ENCODE data around the gene ECI1.

The ECI1 gene

DNA sequence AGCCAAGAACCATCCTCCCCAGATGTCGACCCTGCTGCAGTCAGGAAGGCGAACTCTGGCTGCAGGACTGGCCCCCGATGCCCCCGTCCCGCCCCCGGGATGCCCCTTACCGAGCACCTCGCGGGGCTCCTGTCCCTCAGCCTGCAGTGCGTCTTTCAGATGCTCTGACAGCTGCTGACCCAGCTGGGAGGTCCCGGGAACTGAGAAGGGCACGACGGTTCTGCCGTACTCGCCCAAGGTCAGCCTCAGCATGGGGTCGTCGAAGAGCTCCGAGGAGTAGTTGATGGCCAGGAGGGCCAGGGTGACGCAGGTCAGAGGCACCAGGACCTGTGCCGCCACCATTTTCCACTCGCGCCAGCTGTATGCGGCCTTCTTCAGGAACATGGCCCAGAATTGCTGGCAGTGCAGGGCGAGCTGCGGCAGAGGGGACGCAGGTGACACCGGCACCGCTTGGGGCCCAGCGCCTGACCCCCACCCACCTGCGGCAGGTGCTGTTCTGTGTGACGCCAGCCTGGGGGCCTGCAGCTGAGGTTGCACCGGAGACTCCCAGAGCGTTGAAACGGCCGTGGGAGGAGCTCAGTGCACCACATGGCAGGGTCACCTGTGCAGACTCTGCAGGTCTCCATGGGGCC, 36.6 kb upstream of the ECI1 start:
- no peaks in the 10 kb centered on the region for H3K4me1 ChIP-seq (ENCODE audit: control insufficient read depth, insufficient read depth, low read length, poor library complexity, severe bottlenecking)
- 88 to 90% methylated on average over 34 of the region's 35 CpGs for WGBS, 2 experiments (ENCODE audit: insufficient coverage in 2 of 2)
- H3K4me3 ChIP-seq (ENCODE audit: extremely low read depth, insufficient read depth, low read length, poor library complexity, severe bottlenecking): no peak overlapping the region
- H3K27ac ChIP-seq (ENCODE audit: low read depth, low read length, severe bottlenecking): no peak overlapping the region
- H3K36me3 ChIP-seq (ENCODE audit: control insufficient read depth, insufficient read depth, low read length): no peaks in the 10 kb centered on the region
- H3K9me3 ChIP-seq (ENCODE audit: control insufficient read depth, low read length): no peaks in the 10 kb centered on the region

GRCh38 chr16:2286550-2286949, 35.2 kb upstream of the ECI1 start:
- H3K36me3 ChIP-seq (ENCODE audit: control insufficient read depth, insufficient read depth, low read length): no peaks in the 10 kb centered on the region
- H3K9me3 ChIP-seq (ENCODE audit: control insufficient read depth, low read length): no peaks in the 10 kb centered on the region
- H3K27ac ChIP-seq (ENCODE audit: low read depth, low read length, severe bottlenecking): no peak overlapping the region
- H3K4me1 ChIP-seq (ENCODE audit: control insufficient read depth, insufficient read depth, low read length, poor library complexity, severe bottlenecking): no peaks in the 10 kb centered on the region
- 89 to 91% methylated on average over 17 of the region's 17 CpGs for WGBS, 2 experiments (ENCODE audit: insufficient coverage in 2 of 2)
- H3K4me3 ChIP-seq (ENCODE audit: extremely low read depth, insufficient read depth, low read length, poor library complexity, severe bottlenecking): no peak overlapping the region

- H3K4me3 ChIP-seq (ENCODE audit: extremely low read depth, insufficient read depth, low read length, poor library complexity, severe bottlenecking): no peak overlapping the region
- no peaks in the 10 kb centered on the region for H3K9me3 ChIP-seq (ENCODE audit: control insufficient read depth, low read length)
- no peaks in the 10 kb centered on the region for H3K4me1 ChIP-seq (ENCODE audit: control insufficient read depth, insufficient read depth, low read length, poor library complexity, severe bottlenecking)
- no peaks in the 10 kb centered on the region for H3K36me3 ChIP-seq (ENCODE audit: control insufficient read depth, insufficient read depth, low read length)
- no peak overlapping the region for H3K27ac ChIP-seq (ENCODE audit: low read depth, low read length, severe bottlenecking)
- 78 to 83% methylated on average over 10 to 12 of the region's 13 CpGs for WGBS, 2 experiments (ENCODE audit: insufficient coverage in 2 of 2)
These were observed 34.4 kb upstream of the ECI1 start for GRCh38 chr16:2285731-2286191.

DNA sequence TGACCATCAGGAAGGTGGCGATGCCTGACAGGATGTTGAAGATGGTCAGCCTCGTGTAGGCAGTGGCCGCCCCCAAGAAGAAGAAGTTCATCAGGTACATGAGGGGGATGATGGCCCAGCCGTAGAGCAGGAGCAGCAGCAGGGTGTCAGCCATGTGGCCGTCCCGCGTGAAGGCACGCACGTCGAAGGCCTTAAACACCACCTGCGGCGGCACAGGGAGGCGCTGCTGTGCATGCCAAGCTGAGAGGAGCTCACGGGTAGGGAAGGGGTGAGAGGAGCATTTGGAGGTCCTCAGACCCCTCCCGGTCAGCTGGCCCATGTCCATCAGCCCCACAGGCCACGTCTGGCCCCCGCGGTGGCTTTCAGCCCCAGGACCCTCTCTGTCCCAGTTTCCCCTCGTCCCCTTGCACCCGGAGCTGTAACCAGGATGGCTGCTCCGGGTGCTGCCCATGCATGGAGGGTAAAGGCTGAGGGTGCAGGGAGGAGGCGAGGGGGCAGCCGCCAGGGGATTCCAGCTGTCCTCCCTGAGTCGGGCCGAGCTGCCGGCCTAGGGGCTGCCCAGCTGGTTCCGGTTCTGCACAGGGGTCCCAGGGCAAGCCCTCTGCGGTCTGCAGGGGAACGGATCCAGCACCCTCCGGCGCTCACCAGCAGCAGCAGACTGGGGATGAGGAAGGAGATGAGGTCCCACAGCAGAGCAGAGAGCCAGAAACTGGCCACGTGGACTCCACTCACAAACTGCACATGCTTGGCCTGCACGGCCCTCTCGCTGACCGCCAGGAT, 33.6 kb upstream of the ECI1 start:
- Histone ChIP-seq H3K9me3 (ENCODE audit: control insufficient read depth, low read length) (no peaks in the 10 kb centered on the region), H3K4me1 (ENCODE audit: control insufficient read depth, insufficient read depth, low read length, poor library complexity, severe bottlenecking) (no peaks in the 10 kb centered on the region), H3K36me3 (ENCODE audit: control insufficient read depth, insufficient read depth, low read length) (no peaks in the 10 kb centered on the region), H3K27ac (ENCODE audit: low read depth, low read length, severe bottlenecking) (no peak overlapping the region), H3K4me3 (ENCODE audit: extremely low read depth, insufficient read depth, low read length, poor library complexity, severe bottlenecking) (no peak overlapping the region)
- WGBS, 2 experiments (ENCODE audit: insufficient coverage in 2 of 2): 90% methylated on average over 27 to 31 of the region's 35 CpGs

DNA sequence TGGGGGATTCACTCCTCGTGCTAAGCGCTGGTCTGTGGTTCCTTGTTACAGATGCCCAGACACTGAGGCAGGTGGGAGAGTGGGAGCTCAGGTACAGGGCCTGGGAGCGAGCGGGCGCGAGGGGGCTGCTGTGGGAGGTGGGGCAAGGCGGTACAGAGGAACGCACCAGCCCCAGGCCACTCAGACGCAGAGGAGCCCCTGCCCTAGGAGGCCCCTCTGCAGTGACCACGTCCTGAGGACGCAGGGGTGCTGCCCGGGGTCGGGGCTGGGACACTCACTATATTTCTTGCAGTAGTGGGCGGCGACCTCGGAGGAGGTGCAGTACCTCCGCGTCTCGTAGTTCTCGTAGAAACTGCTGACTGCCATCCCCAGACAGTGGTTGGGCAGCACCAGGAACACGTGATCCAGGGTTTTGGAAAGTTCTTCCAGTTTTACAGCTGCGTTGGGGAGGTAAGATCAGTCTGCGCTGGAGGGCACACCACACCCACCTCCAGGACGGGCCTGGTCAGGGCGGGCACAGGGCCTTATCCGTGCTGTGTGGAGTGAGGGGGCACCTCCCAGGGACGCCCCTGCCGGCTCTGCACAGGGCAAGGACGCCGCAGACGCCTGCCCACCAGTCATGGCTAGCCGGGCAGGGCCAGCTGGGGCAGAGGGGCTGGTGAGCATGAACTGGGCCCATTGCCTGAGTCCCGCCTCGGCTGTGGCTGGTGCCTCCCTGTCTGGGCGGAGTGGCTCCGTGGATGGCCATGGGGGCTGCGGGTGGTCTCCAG, 32.8 kb upstream of the ECI1 start:
- Histone ChIP-seq H3K4me3 (ENCODE audit: extremely low read depth, insufficient read depth, low read length, poor library complexity, severe bottlenecking) (no peak overlapping the region), H3K27ac (ENCODE audit: low read depth, low read length, severe bottlenecking) (no peak overlapping the region), H3K9me3 (ENCODE audit: control insufficient read depth, low read length) (no peaks in the 10 kb centered on the region), H3K4me1 (ENCODE audit: control insufficient read depth, insufficient read depth, low read length, poor library complexity, severe bottlenecking) (no peaks in the 10 kb centered on the region), H3K36me3 (ENCODE audit: control insufficient read depth, insufficient read depth, low read length) (no peaks in the 10 kb centered on the region)
- WGBS, 2 experiments (ENCODE audit: insufficient coverage in 2 of 2): 90 to 91% methylated on average over 24 to 28 of the region's 37 CpGs

DNA sequence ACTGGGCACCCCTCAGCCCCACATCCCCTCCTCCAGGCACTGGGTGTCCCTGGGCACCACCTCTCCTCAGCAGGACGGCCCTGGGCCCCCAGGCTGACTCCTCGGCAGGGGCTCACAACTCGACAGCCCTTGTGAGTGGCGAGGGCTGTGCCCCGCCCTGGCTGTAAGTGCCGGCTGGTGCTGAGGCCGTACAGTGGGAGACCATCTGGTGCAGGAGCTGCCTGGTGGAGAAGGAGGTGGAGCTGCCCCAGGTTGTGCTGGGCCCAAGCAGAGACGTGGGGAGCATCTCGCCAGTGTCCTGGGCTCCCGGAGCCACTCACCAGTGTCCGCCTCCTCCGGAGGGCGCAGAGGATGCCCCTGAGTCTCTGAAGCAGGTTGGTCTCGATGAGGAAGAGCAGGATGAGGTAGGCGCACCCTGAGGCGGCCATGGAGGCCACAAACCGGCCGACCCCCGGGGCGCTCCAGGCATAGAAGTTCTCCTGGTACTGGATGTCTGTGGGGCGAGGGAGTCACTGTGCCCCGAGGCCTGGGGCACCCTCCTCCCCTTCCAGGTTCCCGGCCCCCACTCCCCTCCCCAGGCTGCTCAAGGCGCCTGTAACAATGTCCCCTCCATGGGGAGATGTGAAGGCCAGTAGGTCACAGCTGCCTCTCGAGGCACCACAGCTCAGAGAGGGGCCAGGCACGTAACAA, 31.6 kb upstream of the ECI1 start:
- no peaks in the 10 kb centered on the region for H3K9me3 ChIP-seq (ENCODE audit: control insufficient read depth, low read length)
- H3K27ac ChIP-seq (ENCODE audit: low read depth, low read length, severe bottlenecking): no peak overlapping the region
- no peaks in the 10 kb centered on the region for H3K4me1 ChIP-seq (ENCODE audit: control insufficient read depth, insufficient read depth, low read length, poor library complexity, severe bottlenecking)
- 86 to 89% methylated on average over 14 to 19 of the region's 26 CpGs for WGBS, 2 experiments (ENCODE audit: insufficient coverage in 2 of 2)
- no peak overlapping the region for H3K4me3 ChIP-seq (ENCODE audit: extremely low read depth, insufficient read depth, low read length, poor library complexity, severe bottlenecking)
- no peaks in the 10 kb centered on the region for H3K36me3 ChIP-seq (ENCODE audit: control insufficient read depth, insufficient read depth, low read length)

DNA sequence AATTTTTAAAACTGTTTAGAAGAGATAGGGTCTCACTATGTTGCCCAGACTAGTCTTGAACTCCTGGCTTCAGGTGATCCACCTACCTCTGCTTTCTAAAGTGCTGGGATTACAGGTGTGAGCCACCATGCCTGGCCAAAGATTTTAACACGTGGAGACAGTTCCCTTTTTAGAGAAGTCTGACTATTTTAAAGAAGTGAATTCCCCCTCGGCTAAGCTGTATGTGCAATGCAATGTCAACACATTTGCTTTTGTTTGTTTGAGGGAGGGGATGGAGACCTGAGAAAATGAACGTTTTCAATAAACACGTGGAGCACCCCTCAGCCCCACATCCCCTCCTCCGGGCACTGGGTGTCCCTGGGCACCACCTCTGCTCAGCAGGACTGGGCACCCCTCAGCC, 30.9 kb upstream of the ECI1 start:
- Histone ChIP-seq H3K4me1 (ENCODE audit: control insufficient read depth, insufficient read depth, low read length, poor library complexity, severe bottlenecking) (no peaks in the 10 kb centered on the region), H3K36me3 (ENCODE audit: control insufficient read depth, insufficient read depth, low read length) (no peaks in the 10 kb centered on the region), H3K4me3 (ENCODE audit: extremely low read depth, insufficient read depth, low read length, poor library complexity, severe bottlenecking) (no peak overlapping the region), H3K9me3 (ENCODE audit: control insufficient read depth, low read length) (no peaks in the 10 kb centered on the region), H3K27ac (ENCODE audit: low read depth, low read length, severe bottlenecking) (no peak overlapping the region)
- 50 to 86% methylated on average over 1 to 2 of the region's 5 CpGs for WGBS, 2 experiments (ENCODE audit: insufficient coverage in 2 of 2)

DNA sequence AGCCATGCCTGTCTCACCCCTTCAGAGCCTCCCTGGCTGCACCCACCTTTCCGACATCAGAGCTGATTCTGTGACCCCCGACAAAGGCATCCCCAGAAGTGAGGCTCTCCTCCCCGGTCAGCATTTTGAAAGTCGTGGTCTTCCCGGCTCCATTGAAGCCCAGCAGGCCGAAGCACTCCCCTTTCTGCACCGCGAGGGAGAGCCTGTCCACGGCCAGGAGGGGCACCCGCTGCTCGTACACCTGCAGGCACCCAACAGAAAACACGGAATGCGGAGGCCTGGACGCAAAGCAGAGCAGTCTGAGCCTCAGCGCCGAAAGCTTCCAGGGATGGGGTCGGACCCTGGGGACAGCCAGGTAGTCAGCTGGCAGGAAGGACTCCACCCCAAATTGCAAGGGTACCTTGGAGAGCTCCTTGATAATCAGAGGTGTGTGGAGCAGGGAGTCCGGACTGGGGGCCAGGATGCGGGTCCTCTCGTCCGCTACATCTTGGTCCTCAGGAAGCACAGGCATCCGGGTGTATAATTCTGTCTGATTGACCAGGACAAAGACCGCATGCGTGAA, 29.7 kb upstream of the ECI1 start:
- Histone ChIP-seq H3K27ac (ENCODE audit: low read depth, low read length, severe bottlenecking) (no peak overlapping the region), H3K4me1 (ENCODE audit: control insufficient read depth, insufficient read depth, low read length, poor library complexity, severe bottlenecking) (no peaks in the 10 kb centered on the region), H3K36me3 (ENCODE audit: control insufficient read depth, insufficient read depth, low read length) (no peaks in the 10 kb centered on the region), H3K4me3 (ENCODE audit: extremely low read depth, insufficient read depth, low read length, poor library complexity, severe bottlenecking) (no peak overlapping the region), H3K9me3 (ENCODE audit: control insufficient read depth, low read length) (no peaks in the 10 kb centered on the region)
- 89 to 94% methylated on average over 22 to 24 of the region's 24 CpGs for WGBS, 2 experiments (ENCODE audit: insufficient coverage in 2 of 2)

DNA sequence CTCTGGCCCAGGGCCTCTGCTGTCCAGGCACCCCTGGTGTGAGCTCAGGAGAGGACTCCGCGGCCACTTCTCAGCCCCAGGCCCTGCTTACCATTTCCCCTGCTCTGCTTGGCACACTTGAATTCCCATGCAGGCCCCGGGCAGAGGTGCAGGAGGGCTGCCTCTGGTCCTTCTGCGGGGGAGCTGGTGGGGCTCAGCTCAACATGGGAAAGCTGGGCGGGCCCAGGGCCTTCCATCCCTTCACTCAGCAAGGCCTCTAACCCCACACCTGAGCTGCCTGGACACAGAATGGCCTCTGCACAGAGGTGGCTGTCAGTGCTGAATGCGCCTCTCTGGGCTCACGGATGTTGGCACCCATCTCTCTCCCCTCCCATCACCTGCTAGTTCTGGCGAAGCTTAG, 29.1 kb upstream of the ECI1 start:
- no peaks in the 10 kb centered on the region for H3K36me3 ChIP-seq (ENCODE audit: control insufficient read depth, insufficient read depth, low read length)
- 87 to 97% methylated on average over 6 of the region's 8 CpGs for WGBS, 2 experiments (ENCODE audit: insufficient coverage in 2 of 2)
- H3K9me3 ChIP-seq (ENCODE audit: control insufficient read depth, low read length): no peaks in the 10 kb centered on the region
- H3K4me3 ChIP-seq (ENCODE audit: extremely low read depth, insufficient read depth, low read length, poor library complexity, severe bottlenecking): no peak overlapping the region
- no peaks in the 10 kb centered on the region for H3K4me1 ChIP-seq (ENCODE audit: control insufficient read depth, insufficient read depth, low read length, poor library complexity, severe bottlenecking)
- H3K27ac ChIP-seq (ENCODE audit: low read depth, low read length, severe bottlenecking): no peak overlapping the region

Data from mesodermal cell (in vitro differentiated cells).